ENCODE results near the gene SUSD6.

DNA sequence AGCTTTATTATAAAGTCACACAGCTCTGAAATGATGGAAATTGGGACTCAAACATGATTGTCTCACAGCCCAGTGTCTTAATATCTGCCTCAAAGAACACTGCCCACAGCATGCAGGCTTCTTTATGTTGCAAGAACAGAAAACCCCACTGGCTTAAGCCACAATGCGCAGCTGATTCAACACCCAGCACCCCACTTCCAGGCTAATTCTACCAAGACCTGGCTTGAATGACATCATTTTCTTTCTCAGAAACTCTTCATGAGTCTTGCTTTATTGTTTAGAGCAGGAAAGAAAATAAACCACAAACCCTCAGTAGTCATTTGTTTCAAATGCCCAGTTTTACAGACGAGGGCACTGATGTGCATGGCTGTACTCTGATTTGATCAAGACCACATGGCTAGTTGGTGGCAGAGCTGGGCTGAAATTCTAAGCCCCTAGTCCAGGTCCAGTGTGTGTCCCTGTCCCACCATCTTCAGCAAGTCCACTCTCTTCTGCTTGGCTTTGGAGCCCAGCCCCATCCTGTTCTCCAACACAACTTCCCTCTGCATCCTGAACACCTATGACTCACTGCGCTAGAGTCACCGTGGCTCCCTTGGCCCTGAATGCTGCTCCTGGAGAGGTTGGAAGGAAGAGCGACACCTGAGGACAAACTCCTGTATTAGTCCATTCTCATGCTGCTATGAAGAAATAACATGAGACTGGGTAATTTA lies 105.2 kb downstream of the SUSD6 start:
- TF ChIP-seq SUZ12 (IDR thresholded peaks at IDR 0.05; ENCODE audit: extremely low read depth, insufficient read depth, insufficient read length) (no peak), YY1 (IDR thresholded peaks at IDR 0.05; ENCODE audit: insufficient read depth, insufficient read length) (no peak)

Data from NT2/D1 (cell line).